Ramos (cell line): ENCODE data around the gene PRR14L.
"Not testable (repeated sequence)": the region's sequence is repeated elsewhere in the genome, so short reads cannot be mapped to it uniquely, and the experiment has no call there.

Experiments used
- in situ Hi-C: fragments of 300-500 bp; cut with MboI; formaldehyde crosslinking; loops from one replicate; pipeline ENCODE4 v1.14.3; 2022; ENCODE audit warnings: low sequenced_read_pairs; ENCODE audit not compliant: unreplicated experiment

The PRR14L gene

GRCh38 chr22:31742115-31742514, 7.8 kb downstream of the PRR14L start:
- in situ Hi-C loops = no loop called here

GRCh38 chr22:31740314-31740713, 9.6 kb downstream of the PRR14L start:
- in situ Hi-C loops = not testable (repeated sequence)

- in situ Hi-C loops = no loop called here
These were observed 10.1 kb downstream of the PRR14L start for GRCh38 chr22:31739795-31740201.

GRCh38 chr22:31738566-31738965, 11.4 kb downstream of the PRR14L start:
- in situ Hi-C loops = no loop called here

- in situ Hi-C loops = no loop called here
These were observed 12.0 kb downstream of the PRR14L start for GRCh38 chr22:31737932-31738331.

GRCh38 chr22:31736458-31736857, 13.5 kb downstream of the PRR14L start:
- in situ Hi-C loops = no loop called here

- in situ Hi-C loops = no loop called here
These were observed 15.4 kb downstream of the PRR14L start for GRCh38 chr22:31734512-31734911.

GRCh38 chr22:31733580-31734079, 16.3 kb downstream of the PRR14L start:
- in situ Hi-C loops = no loop called here

- in situ Hi-C loops = no loop called here
These were observed 17.7 kb downstream of the PRR14L start for GRCh38 chr22:31732089-31732829.

GRCh38 chr22:31730344-31730711, 19.6 kb downstream of the PRR14L start:
- in situ Hi-C loops = no loop called here

- in situ Hi-C loops = no loop called here
These were observed 21.1 kb downstream of the PRR14L start for GRCh38 chr22:31728857-31729256.

- in situ Hi-C loops = no loop called here
These were observed 23.2 kb downstream of the PRR14L start for GRCh38 chr22:31726692-31727091.

- in situ Hi-C loops = no loop called here
These were observed 26.2 kb downstream of the PRR14L start for GRCh38 chr22:31723723-31724122.

- in situ Hi-C loops = no loop called here
These were observed 30.0 kb downstream of the PRR14L start for GRCh38 chr22:31719850-31720471.

- in situ Hi-C loops = no loop called here
These were observed 34.7 kb downstream of the PRR14L start for GRCh38 chr22:31715147-31715778.

GRCh38 chr22:31711226-31711625, 38.7 kb downstream of the PRR14L start:
- in situ Hi-C loops = not testable (repeated sequence)

- in situ Hi-C loops = no loop called here
These were observed 42.4 kb downstream of the PRR14L start for GRCh38 chr22:31707519-31707918.

- in situ Hi-C loops = no loop called here
These were observed 54.5 kb downstream of the PRR14L start for GRCh38 chr22:31695423-31695822.

- in situ Hi-C loops = not testable (repeated sequence)
These were observed 55.9 kb downstream of the PRR14L start for GRCh38 chr22:31694046-31694445.

- in situ Hi-C loops = no loop called here
These were observed 57.6 kb downstream of the PRR14L start for GRCh38 chr22:31692186-31692886.

- in situ Hi-C loops = no loop called here
These were observed 58.5 kb downstream of the PRR14L start for GRCh38 chr22:31691408-31691807.
